GM19035 (cell line): ENCODE measurements around the gene GDPD5.

Experiments
- ATAC-seq: cut with Tn5 transposase; IDR thresholded peaks from one replicate; pipeline ENCODE4 v1.9.1; 2021; ENCODE audit not compliant: unreplicated experiment

The GDPD5 gene

GRCh38 chr11:75516886-75517285 lies 8.9 kb downstream of the GDPD5 start:
- ATAC-seq = no peak

GRCh38 chr11:75516140-75516539 lies 9.6 kb downstream of the GDPD5 start:
- ATAC-seq = no peak

DNA sequence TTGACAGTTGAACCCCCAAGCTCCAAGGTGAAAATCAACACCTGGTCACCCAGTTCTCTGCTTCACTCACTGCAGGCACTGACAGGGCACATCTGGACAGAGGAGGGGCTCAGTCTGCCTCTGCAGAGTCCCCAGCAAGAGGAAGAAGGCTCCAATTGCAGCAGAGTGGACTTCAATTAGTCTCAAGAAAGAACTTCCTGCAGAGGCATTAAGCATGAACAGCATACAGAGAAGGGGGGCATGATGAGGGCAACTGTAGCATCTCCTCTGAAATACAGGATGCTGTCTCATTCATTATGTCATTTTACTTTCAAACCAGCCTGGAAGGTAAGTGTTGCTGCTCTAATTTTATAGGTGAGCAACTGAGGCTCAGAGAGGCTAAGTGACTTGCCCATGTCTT lies 11.1 kb downstream of the GDPD5 start:
- ATAC-seq = no peak

DNA sequence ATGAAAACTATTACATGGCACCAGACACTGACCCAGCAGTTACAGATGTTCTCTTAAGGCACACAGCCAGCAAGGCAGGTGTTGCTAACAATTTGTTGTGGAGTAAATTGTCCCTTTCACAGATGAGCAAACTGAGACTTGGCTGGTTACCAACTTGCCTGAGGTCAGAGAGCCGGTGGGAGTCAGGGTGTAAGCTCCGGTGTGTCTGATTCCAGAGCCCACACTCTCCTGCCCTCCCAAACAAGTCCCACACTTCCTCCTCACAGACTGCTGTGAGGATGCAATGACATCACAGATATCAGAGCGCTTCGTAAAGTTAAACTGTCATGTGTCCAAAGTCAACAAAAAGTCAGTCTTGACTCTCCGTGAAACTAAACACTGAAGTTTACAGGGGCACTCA lies 12.5 kb downstream of the GDPD5 start:
- ATAC-seq = no peak

- ATAC-seq = no peak
Measured at GRCh38 chr11:75510723-75511019, 15.1 kb downstream of the GDPD5 start.

- no peak for ATAC-seq
Measured at GRCh38 chr11:75510004-75510722, 15.6 kb downstream of the GDPD5 start.

GRCh38 chr11:75509020-75509720 lies 16.6 kb downstream of the GDPD5 start:
- no peak for ATAC-seq

DNA sequence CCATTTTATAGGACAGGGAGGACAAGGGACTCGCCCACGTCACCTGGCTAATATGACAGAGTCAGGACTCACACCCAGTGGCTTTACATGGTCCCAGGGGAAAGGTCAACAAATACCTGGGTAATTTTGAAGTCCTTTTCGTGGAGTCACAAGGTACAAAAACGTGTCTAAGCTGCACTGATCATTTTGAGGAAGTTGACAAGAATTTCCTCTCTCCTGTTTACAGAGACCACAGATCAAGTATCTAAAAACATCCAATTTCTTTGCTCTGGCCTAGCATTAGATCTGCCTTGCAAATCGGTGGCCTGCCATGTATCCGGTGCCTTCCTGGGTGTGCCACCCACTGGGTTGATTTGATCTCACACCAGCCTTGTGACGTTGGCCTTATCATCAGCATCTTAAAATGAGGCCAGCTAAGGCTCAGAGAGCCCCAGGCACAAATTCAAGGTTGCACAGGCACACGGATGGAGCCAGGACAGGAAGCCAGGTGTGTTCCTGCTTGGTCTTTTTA lies 17.6 kb downstream of the GDPD5 start:
- peak; percentile 64 for ATAC-seq

DNA sequence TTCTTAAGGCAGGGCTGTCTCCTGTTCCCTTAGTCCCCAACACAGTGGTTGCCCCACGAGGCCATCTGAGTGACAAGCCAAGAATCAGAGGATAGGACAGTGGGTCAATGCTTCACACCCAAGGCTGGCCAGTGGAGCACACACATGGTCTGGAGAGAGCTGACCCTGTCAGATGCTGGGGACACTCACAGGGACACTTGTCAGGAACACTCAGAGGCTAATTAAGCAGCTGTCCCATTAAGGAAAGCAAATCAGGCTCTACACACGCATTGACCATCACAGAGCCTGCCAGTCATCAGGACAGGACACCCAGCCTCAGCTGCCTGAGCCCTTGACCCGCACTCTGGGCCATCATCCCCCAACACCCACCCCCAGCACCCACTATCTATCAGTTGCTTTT lies 18.2 kb downstream of the GDPD5 start:
- no peak for ATAC-seq

DNA sequence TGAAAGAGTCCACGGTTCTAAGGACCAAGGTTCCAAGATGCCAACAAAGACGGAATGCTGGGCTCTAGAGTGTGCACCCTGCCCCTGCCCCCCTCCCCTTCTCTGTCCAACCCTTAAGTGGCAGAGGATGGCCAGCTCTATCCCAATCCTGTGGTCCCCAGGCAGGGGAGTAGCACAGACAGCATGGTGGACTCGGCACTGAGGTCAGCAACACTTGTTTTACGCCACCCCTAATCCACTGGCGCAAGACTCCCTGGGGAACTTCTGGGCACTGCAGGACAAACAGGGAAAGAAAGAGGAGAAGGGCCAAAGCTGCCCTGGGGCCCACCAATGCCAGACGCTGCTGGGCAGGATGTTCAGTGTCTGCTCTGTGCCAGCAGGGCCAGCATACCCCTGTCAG lies 18.9 kb downstream of the GDPD5 start:
- no peak for ATAC-seq

GRCh38 chr11:75505916-75506692 lies 19.6 kb downstream of the GDPD5 start:
- ATAC-seq = no peak

GRCh38 chr11:75504501-75504900 lies 21.2 kb downstream of the GDPD5 start:
- no peak for ATAC-seq

GRCh38 chr11:75503531-75504099 lies 22.1 kb downstream of the GDPD5 start:
- no peak for ATAC-seq

DNA sequence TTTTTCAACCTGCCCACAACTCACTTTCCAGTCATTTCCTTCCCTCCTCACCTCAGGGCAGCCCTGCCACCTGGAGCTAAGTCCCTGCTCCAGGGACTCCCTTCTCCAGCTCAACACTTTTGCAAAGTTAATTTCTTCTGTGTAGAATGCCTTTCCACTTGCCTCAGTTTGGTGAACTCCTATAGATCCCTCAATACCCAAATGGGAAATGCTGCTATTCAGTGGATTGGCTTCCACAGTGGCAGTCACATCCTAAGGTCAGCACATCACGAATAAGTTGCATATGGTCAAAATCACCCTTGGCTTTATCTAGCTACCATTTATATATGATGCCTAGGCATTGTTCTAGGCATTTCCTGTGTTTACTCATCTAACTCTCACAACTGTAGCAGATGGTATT lies 23.6 kb downstream of the GDPD5 start:
- ATAC-seq = no peak

- ATAC-seq = no peak
Measured at GRCh38 chr11:75500742-75501141, 25.0 kb downstream of the GDPD5 start.

- no peak for ATAC-seq
Measured at GRCh38 chr11:75499423-75500190, 26.1 kb downstream of the GDPD5 start.

DNA sequence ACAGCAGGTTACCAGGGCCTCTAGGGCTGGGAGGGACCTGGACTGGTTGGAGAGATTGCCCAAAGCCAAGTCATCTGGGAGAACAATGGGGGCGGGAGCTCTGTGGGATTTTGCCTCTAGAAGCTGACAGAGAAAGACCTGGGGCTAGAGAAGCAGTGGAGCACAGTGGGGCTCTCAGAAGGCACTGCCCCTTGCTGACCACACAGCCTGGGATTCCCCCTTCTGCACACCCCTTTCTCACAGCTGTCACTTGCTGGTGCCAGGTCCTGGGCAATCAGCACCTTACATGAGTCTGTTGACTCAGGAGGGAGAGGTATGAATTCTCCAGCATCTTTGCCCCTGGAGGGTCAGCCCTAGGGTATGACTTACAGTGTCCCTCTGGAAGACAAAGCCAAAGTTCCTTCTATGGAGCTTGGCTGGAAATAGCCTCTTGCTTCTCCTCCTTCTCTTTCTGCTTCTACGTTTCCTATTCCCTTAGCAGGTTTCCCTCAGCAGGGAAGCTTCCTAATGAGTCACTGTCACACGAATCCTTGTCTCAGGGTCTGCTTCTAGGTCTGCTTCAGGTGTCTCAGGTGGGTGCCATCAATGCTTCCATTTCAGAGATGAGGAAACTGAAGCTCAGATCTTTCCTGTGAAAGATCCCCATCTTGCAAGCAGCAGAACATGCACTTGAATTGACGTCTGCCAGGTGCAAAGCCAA lies 27.0 kb downstream of the GDPD5 start:
- no peak for ATAC-seq

GRCh38 chr11:75497788-75498409 lies 27.8 kb downstream of the GDPD5 start:
- ATAC-seq = no peak

DNA sequence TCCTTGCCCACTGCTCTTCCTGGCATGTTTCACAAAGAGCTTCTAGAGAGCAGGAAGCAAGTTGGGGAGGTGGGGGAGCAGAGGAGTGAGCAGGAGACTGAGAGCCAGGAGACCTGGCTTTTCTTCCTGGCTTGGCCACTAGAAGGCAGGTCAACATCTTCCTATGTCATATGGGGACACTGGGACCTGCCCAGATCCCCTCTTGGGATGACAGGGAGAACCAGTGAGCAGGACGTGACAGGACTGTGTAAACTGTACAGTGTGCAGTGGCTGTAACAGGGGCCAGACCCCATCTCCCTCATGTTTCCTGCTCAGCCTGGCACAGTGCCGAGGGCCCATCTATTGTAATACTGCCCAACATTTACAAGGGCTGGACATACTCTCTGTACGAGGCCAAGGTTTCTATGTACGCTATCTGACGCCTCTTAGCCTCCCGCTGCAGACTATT lies 29.4 kb downstream of the GDPD5 start:
- ATAC-seq = no peak
